Neural crest cell (in vitro differentiated cells): ENCODE results near the gene SORBS1. TPM values are rescaled to one million over a fixed set of nuclear protein-coding genes. Genes with fewer than 3 reads are reported as not detected.

Experiments used
- DNase-seq: peaks from one replicate; pipeline ENCODE4 v3.0.0; 2021; ENCODE audit warnings: low read depth, mixed read lengths, low spot score
- H3K27ac Mint-ChIP-seq: one replicate; pipeline ENCODE4 v1.8.0; 2021; ENCODE audit warnings: mild to moderate bottlenecking, mixed read lengths; ENCODE audit not compliant: unreplicated experiment
- H3K27me3 Mint-ChIP-seq: 2 replicates; pipeline ENCODE4 v1.8.0; 2021; ENCODE audit warnings: low read depth, mild to moderate bottlenecking, mixed read lengths
- H3K36me3 Mint-ChIP-seq: 2 replicates; pipeline ENCODE4 v1.8.0; 2021; ENCODE audit warnings: low read depth, mild to moderate bottlenecking, mixed read lengths
- H3K4me1 Mint-ChIP-seq: 2 replicates; pipeline ENCODE4 v1.8.0; 2021; ENCODE audit warnings: mixed read lengths
- H3K4me3 Mint-ChIP-seq: one replicate; pipeline ENCODE4 v1.8.0; 2021; ENCODE audit warnings: mild to moderate bottlenecking, mixed read lengths
- H3K9me3 Mint-ChIP-seq: 2 replicates; pipeline ENCODE4 v1.8.0; 2021; ENCODE audit warnings: mixed read lengths
- total RNA-seq: library from RNA; stranded (reverse); gene quantifications from 2 replicates; pipeline ENCODE4 v1.2.1, GENCODE V29; 2021
- TF ChIP-seq, protein P1 (sequence below): fragments of 200-600 bp; sonication (generic); conservative IDR thresholded peaks from 2 replicates; pipeline ENCODE4 v1.5.0; 2021; ENCODE audit warnings: antibody characterized with exemption, mild to moderate bottlenecking

SORBS1 gene
- total RNA-seq, 1 donor from 2014 or later, result 15.3 TPM

DNA sequence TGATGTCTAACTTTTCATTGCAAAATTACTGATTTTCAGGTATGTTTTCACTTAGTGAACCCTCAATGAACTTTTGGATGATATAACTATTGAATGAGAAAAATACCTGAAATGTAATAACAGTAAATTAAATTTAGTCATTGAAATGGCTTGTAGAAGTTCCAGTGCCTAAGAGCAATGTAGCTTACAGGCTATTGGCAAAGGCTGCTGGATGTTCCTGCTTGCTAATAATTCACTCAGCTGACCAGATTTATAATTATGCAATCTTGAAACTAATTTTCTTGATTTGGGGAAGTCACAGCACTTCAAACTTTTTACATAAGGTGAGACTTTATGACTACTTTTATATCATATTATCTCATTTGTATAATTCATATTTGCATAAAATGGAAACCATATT is 73.2 kb downstream of the SORBS1 start:
- TF ChIP-seq, protein P1, sequence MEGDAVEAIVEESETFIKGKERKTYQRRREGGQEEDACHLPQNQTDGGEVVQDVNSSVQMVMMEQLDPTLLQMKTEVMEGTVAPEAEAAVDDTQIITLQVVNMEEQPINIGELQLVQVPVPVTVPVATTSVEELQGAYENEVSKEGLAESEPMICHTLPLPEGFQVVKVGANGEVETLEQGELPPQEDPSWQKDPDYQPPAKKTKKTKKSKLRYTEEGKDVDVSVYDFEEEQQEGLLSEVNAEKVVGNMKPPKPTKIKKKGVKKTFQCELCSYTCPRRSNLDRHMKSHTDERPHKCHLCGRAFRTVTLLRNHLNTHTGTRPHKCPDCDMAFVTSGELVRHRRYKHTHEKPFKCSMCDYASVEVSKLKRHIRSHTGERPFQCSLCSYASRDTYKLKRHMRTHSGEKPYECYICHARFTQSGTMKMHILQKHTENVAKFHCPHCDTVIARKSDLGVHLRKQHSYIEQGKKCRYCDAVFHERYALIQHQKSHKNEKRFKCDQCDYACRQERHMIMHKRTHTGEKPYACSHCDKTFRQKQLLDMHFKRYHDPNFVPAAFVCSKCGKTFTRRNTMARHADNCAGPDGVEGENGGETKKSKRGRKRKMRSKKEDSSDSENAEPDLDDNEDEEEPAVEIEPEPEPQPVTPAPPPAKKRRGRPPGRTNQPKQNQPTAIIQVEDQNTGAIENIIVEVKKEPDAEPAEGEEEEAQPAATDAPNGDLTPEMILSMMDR, result no peak
- Mint-ChIP-seq H3K27me3 (no peaks in the 10 kb centered on the region), H3K4me1 (no peaks in the 10 kb centered on the region), H3K4me3 (no peak overlapping the region), H3K9me3 (no peaks in the 10 kb centered on the region), H3K27ac (no peak overlapping the region), H3K36me3 (no peaks in the 10 kb centered on the region)
- DNase-seq, result no peak

DNA sequence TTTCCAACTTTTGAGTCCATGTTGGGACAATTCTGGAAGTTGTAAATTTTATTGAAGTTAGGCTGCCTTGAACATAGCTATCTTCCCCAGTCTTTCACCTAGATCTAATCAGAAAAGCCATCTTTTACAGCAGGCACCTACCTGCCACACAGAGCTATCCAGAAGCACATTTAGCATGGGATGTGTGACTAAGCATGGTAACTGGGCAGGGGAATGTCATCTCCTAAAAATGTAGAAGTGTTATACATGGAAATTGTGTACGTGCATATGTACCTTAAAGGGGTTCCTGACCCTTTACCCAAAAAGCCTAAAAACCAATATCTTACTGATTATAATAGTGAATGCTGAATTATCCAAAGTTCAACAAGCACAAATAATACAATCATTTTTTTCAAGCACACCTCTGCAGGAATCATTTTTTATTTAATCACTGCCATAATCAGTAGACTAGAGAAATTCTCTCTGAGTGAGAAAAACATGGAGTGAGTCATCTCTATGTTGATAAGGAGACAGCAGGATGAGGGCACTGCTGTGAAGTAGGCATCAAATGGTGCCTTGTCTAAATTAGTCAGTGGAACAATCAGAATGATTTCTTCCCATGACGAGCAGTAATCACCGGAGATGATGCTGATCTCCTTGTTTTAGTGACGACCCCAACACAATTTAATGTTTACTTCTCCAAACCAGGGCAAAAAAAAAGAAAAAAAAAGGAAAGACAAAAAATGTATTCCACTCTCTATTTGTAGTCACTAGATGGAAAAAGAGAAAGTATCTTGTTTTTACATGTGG is 75.9 kb downstream of the SORBS1 start:
- TF ChIP-seq, protein P1, result no peak
- H3K9me3 Mint-ChIP-seq, result no peaks in the 10 kb centered on the region
- H3K27ac Mint-ChIP-seq, result no peak overlapping the region
- no peaks in the 10 kb centered on the region for H3K27me3 Mint-ChIP-seq
- H3K4me3 Mint-ChIP-seq, result no peak overlapping the region
- H3K36me3 Mint-ChIP-seq, result no peaks in the 10 kb centered on the region
- H3K4me1 Mint-ChIP-seq, result peaks cover 9% of the 10 kb centered on the region
- no peak for DNase-seq

GRCh38 chr10:95482501-95483233 is 78.5 kb downstream of the SORBS1 start:
- H3K27ac Mint-ChIP-seq, result no peak overlapping the region
- H3K4me1 Mint-ChIP-seq, result peaks cover 24% of the 10 kb centered on the region

GRCh38 chr10:95480901-95481491 is 80.2 kb downstream of the SORBS1 start:
- DNase-seq, result no peak
- Mint-ChIP-seq H3K36me3 (no peaks in the 10 kb centered on the region), H3K4me3 (no peak overlapping the region), H3K27me3 (no peaks in the 10 kb centered on the region), H3K9me3 (no peaks in the 10 kb centered on the region), H3K27ac (no peak overlapping the region), H3K4me1 (peaks cover 37% of the 10 kb centered on the region)
- TF ChIP-seq, protein P1, result no peak

More at GRCh38 chr10:95482501-95483233, 78.5 kb downstream of the SORBS1 start:
- H3K4me3 Mint-ChIP-seq, result no peak overlapping the region
- H3K36me3 Mint-ChIP-seq, result no peaks in the 10 kb centered on the region
- no peaks in the 10 kb centered on the region for H3K9me3 Mint-ChIP-seq
- TF ChIP-seq, protein P1, result no peak
- no peak for DNase-seq
- H3K27me3 Mint-ChIP-seq, result no peaks in the 10 kb centered on the region

DNA sequence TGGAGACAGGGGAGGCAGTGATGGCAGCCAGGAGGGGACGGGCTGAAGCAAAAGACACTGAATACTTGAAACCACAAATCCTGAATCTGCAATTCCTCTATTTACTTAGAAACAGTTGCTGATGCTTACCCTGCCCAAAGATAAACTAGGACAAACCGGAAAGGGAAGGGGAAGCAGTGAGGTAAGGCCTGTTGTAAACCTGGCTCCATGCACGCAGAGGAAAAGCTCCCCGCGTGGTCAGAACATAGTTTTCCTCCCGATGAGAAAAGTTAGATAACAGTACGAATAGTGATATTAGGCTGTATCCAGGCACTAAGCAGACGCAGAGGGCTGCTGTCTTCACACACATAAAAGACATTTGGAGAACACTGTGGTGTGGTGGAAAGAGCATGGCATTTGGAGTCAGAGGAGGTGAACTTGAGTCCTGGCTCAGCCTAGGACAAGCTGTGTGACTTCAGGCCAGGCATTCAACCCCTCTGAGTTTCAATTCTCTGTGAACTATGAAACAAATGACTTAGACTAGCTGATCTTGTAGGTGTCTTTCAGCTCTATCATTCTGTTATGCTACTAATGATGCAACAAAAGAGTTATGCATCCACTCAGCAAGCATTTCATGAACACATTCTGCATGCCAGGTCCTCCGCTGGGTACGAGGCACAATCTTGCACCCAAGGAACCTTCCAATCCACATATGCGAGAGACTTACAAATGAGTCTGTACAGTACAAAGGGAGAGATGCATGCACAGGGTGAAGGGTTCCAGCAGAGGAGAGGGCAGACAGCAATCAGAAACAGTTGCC is 80.9 kb downstream of the SORBS1 start:
- Mint-ChIP-seq H3K36me3 (no peaks in the 10 kb centered on the region), H3K27me3 (no peaks in the 10 kb centered on the region), H3K4me1 (peaks cover 37% of the 10 kb centered on the region), H3K4me3 (no peak overlapping the region), H3K9me3 (no peaks in the 10 kb centered on the region), H3K27ac (peak overlapping the region; percentile 0)
- no peak for DNase-seq
- TF ChIP-seq, protein P1, result no peak
